HG02970 (cell line): ENCODE measurements around the gene WNT3.
"Not testable (repeated sequence)": the region's sequence is repeated elsewhere in the genome, so short reads cannot be mapped to it uniquely, and the experiment has no call there.

Source experiments
- ATAC-seq: cut with Tn5 transposase; IDR thresholded peaks from one replicate; pipeline ENCODE4 v1.9.1; 2021; ENCODE audit warnings: mild to moderate bottlenecking, moderate library complexity, moderate number of reproducible peaks; ENCODE audit not compliant: unreplicated experiment, low FRiP score

Gene WNT3

DNA sequence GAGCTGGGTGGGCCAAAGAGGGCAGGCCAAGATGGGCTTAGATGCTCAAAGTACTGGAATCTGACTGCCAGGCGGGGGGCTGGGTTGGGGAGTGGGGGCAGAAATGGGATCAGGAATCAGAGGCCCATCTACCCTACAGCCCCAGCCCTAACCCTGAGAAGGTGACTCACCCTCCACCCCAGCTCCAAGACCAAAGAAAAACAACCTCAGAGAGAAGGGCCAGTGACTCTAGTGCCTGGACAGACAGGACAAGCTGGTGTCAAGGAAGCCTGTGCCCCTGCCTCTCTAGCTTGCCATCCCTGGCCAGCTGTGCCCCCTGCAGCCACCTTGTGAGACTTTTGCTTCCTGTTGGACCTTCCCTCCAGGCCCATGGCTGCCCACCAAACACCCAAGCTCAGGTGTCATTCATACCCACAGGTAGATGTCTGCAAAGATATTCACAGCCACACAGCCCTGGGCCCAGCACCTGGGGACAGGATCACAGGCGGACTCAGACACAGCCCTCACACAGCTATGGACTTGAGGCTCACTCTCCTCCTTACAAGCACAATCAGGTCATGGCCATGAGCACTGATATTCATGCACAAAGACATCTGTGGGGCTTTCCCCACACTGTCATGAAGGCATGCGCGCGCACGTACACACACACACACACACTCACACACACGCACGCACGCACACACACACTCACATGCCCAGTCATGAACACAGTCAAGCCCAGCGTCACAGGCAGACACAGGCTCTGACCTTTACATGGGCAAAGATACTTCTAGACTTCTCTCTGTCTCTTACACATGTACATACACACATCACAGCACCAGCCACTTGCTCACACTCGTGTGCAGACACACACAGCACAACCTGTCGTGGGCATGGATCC lies 2.8 kb downstream of the WNT3 start:
- no peak for ATAC-seq

DNA sequence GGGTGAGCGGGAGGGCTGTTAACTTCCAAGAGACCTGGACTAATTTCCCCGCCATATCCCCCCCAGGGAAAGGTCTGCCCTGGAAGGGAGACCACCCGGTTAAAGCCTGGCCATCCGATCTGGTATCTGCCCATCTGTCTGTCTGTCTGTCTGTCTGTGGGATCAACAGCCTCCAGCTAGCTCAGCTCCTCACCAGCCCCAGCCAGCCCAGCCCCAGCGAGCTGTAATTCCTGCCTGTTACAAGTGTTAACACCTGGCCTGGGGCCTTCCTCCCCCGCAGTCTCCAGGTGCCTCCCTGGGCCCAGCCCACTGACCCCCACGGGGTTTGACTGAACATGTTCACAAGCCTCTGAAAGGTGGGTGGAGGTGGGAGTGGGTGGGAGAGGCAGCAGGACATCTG lies 4.0 kb downstream of the WNT3 start:
- no peak for ATAC-seq

DNA sequence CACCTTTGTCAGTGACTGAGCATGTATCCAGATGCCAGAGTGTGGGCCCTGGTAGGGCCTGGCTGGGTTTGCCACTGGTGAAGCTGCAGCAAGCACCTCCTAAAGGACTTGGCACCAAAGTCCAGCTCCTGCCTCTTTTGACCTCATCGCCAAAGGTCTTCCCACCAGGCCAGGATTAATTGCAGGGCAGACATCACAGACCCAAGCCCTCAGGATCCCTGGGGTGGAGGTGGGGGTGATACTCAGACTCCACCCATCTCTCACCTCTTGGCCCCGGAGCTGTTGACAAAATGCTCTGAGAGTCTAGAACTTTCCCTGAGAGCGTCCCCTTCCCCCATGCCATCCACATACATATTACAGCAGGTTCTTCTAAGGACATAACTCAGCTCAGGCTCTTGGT lies 4.6 kb downstream of the WNT3 start:
- ATAC-seq: no peak

DNA sequence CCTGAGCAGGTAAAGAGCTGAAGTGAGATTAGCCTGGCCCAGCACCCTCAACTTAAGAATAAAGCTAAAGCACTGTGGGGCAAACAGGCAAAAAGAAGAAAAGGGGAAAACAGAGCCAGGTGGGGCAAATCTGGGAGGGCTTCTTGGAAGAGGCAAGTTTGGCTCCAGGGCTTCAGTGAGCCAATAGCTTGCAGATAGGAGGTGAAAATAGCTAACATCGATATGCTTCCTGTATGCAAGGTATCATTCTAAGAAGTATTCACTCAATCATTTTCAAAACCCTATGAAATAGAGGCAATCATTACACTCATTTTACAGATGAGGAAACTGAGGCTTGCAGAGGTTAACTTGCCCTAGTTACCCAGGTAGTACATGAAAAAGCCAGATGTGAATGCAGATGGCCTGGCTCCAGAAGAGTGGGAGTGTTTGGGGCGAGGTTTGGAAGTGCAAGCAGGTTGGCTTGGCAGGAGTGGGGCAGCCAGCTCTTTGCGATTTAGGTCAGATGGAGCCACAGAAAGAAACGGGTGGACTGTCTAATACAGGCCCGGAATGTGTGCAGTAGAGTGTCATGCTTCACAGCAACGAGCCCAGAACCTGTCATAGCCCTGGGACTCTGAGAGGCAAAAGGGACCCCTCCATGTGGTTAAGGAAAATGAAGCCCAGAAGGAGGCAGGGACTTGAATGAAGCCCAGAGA lies 5.7 kb downstream of the WNT3 start:
- ATAC-seq: no peak

DNA sequence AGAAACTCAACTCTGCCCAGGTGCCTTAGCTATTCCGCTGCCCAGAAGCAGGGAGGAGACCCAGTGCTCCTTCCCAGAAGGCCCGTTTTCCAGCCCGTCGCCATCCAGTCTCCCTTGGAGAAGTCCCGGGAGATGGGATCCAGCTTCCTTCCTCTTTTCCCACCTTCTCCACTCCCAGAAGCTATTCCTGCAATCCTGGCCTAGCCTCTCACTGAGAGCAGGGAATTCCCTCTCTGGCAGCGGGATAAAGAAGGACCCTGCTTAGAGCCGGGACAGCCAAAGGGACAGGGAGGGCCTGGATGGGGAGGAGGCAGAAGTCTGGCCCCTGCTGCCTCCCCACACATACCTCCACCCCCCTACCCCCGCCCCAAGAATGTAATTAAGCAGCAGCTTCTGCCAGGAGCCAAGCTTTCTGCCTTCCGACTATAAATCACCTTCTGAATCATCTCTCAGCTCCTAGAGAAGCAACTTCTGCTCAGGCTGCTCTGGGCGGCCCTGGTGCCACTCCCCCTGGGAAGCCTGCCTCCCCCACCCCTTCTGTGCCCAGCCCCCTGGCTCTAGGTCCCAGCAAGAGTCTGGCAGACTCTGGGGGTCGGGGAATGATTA lies 6.4 kb downstream of the WNT3 start:
- ATAC-seq: no peak

DNA sequence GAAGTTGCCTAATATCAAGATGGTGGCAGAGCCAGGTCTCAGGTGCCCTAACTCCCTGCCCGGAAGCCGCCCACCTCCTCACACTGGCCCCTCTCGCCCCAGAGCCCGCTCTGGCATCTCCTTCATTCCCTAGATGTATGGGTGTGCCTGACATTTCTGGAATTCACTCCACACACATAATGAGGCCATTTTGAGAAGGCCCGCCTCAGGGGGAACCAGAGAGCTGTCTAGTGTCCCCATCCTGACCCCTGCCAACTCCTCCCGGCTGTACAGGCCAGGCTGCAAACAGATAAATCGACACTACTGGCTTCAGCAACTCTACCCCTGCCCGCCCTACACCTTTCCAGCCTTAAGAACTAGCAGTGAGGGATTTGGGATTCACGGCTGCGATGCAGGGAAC lies 7.7 kb downstream of the WNT3 start:
- no peak for ATAC-seq

DNA sequence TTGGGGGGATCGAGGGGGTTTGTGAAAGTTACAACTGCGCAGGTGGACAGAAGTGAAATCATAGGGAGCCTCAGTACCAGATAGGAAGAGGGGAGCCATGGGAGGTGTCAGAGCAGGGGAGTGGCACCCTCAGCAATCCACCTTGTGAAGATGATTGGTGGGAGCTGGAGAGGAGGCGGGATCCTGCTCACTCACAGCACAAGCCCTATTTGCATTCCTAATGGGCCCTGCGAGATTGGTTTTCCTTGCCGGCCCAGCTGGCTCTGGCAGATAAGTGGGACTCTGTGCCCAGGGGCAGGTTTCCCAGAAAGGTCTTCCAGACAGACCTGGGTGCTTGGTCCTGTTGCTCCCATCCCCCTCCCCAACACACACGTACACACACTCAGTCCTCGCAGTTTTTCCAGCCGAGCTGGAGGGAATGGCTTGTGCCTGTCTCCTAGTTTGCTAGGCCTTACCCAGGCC lies 9.4 kb downstream of the WNT3 start:
- no peak for ATAC-seq

DNA sequence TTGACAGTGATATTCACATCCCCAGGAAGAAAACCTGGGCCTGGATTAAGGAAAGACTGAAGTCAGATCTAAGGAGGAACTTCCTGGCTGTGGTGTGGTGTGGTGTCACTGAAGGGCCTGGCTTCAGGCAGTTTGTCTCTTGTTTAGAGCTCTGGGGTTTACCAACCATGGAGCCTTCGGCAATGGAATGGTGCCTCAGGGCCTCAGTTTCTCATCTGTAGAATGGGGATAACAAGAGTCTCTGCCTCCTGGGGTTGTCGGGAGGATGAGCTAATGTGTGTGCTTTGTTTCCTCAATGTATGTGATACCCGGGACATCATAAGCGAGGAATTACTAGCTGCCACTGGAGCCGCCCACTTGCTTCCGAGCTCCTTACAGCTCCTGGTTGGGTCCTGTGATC lies 12.7 kb downstream of the WNT3 start:
- no peak for ATAC-seq

DNA sequence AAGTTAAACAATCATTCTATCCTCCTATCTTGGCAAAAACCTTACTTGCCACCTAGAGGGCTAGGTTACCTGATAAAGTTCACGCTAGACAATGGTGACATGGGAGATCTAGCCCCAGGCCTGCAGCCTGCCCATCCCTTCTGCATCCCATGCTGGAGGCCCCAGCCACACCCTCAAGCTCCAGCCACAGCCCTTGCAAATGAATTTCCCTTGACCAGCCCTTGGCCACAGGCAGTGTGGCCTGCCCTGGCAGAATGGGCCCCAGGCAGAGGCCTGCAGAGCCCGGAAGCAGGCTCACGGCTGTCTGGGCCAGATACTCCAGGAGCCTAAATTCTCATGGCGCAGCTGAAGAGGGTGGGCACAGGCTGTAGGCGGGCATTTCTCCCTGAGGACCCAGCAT lies 14.9 kb downstream of the WNT3 start:
- ATAC-seq: no peak

DNA sequence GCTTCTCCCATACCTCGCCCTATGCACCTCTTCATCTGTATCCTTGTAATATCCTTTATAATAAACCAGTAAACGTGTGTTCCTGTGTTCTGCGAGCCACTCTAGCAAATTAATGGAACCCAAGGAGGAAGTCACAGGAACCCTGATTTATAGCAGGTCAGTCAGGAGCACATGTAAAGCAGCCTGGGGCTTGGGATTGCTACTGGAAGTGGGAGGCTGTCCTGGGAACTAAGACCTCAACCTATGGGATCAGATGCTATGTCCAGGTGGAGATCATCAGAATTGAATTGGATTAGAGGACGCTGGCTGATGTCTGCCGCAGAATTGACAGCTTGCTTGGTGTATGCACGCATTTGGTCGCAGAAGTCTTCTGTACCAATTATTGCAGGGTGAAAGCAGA lies 15.7 kb downstream of the WNT3 start:
- no peak for ATAC-seq

DNA sequence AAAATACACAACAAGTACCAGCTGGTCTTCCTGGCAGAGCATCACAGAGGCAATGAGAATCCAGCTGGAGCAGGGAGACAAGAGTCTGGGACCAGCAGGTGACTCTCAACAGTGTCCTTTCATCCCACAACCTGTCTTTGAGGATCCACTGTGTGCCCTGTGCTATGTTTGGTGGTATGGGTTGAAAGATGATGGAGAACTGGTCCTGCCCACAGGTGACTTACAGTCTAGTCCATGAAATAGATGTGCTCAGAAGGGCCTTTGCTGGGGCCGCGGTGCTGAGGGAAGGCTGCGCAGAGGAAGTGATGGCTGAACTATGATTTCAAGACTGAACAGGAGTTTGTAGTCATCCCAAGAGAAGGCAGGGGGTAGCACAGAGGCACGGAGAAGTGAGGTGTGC lies 17.9 kb downstream of the WNT3 start:
- no peak for ATAC-seq

DNA sequence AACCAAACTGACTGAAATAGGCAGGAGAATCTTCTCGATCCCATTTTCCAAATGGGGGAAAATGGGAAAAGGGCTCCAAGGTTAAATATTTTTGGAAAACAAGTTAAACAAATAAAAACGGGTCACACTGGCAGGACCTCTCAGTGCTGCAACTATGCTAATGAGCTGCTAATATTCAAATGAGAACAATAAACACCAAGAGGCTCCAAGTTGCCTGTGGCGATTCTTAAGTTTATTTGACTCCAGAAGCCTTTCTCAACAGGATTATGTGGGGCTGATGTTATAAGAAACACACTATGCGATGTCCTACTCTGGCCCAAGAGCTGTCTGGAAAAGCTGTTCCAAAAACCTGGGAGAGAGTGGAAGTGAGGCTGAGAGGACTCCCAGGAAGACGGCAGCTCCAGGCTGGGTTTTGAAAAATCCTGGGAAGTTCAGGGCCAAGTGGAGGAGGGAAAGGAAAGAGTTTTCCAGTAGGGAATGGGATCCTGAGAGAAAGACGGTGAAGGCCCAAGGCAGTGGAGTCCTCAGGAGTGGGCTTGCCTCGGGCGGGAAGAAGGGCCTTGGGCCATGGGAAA lies 21.4 kb downstream of the WNT3 start:
- ATAC-seq: no peak

DNA sequence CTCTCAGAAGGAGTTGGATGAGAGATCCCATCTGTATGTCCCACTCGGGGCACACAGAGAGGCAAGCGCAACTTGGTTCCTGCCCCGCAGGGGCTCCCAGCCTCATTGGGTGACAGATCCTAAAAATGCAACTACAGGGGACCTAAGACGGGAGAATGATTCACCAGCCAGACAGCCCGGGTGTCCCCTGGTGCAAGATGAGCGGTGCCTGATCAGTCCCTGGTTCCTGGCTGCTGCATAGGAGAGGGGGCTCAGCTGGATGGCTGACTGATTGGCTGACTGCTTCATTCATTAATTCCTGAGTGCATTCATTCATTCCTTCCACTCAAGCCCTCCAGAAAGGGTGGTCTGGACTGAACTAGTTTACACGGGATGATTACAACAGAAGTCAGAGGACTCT lies 22.0 kb downstream of the WNT3 start:
- no peak for ATAC-seq

DNA sequence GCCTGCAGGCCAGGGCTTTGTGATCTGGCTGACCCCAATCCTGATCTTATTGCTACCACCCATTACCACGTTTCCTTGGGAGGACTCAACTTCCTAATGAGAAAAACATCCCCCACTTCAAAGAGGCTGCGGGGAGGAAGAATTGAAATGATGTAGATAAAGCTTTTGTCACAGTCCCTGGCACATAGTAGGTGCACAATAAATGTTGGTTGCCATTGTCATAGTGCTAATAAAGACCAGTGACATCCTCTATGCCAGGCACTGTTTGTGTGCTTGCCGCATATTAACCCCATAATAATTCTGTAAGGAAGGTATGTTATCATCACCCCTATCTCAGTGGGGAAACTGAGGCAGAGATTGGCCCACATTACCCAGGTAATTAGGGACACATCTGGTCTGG lies 22.4 kb downstream of the WNT3 start:
- ATAC-seq: no peak

DNA sequence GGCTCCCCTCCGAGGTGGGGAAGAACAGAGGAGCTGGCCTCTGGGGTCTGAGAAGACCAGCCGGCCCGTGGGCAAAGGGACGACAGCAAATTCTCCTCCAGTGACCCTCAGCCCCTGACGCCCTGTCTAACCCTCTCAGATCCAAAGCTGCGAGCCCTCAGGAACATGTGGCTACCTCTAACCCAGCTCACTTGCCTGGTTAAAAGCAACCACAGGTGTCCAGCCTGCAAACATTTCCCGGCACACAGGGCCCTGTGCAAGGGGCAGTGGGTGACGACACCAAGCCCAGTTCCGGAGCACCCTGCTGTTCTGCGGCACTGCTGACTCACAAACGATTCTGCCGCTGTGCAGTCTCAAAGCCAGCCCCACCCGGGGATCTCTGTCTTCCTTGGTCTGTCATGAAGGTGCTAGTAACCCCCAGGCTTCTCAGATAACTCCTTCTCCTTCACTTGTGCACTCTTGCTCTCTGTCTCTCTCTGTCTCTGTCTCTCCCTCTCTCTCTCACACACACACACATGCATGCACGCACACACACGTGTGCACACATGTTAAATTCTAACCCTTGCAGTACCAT lies 23.0 kb downstream of the WNT3 start:
- no peak for ATAC-seq

DNA sequence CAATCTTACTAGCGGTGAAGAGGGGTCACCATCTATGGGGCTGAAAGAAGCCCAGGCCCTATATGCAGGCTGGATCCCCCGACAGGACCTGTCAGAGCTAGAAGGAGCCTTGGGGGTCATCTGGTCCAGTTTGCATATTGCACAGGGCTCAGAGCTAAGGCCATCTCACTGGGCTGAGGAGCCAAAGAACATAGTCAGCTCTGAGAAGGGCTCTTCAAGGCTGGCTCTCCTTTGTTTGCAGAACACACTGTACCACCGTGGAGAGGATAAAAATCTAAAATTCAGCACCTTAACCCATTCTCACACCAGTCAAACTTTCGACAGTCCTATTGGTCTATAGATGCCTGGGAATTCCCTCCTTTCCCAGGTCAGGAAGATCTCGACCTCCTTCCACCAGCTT lies 24.2 kb downstream of the WNT3 start:
- no peak for ATAC-seq

DNA sequence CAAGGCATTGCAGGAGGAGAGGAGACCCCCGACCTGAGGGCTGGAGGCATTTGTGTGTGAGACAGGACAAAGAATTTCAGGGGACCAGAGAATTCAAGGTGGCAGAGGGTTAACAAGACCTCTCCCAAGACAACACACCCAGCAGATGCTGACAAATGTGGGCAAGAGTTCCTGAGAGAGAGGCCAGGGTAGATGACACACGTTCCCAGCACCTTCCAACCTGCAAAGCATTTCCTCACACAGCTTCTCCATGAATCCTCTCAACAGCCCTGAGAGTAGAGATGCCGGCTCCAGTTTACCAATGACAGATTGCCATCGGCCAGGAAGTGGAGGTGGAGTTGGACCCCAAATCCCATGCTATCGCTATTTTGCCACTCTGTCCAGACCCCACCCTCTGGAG lies 25.0 kb downstream of the WNT3 start:
- no peak for ATAC-seq

DNA sequence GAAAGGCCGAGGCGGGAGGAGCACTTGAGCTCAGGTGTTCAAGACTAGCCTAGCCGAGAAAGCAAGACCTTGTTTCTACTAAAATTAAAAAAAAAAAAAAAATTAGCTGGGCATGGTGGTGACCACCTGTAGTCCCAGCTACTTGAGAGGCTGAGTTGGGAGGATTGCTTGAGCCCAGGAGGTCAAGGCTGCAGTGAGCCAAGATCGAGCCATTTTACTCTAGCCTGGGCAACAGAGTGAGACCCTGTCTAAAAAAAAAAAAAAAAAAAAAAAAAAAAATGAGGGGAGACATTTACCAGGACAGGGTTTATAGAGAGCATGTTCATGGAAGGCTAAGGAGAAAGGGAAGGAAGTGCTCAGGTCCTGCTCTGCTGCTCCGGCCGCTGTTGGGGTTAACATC lies 25.5 kb downstream of the WNT3 start:
- not testable (repeated sequence) for ATAC-seq

DNA sequence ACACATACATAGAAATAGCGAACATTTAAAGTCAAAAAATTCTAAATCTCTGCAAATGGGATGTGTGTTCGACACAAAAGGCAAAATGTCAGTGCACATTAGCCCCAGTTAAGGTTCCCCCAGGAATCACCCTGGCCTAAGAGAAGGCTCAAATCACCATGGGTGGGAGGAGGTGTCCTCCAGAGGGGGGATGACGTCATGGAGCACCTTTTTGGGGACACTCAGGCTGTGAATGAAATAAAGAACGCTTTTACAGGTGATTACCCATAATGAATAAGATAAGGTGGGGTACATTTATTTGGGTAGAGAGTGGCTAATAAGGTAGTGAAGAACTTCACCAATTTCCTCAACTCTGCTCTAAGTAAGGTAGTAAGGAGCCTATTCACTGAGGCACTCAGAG lies 26.4 kb downstream of the WNT3 start:
- no peak for ATAC-seq

DNA sequence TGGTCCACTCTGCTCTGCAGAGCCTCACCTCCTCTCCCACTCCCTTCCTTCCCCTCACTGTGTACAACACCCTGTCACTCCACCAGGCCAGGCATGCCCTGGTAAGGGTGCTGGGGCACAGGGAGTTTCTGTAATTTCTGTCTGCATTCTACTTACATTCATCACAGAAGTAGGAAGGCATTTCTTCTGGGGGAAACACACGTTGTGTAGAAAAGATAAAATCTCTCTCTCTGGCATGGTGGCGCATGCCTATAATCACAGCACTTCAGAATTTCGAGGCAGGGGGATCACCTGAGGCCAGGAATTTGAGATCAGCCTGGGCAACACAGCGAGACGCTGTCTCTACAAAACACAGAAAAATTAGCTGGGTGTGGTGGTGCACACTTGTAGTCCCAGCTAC lies 27.0 kb downstream of the WNT3 start:
- no peak for ATAC-seq

DNA sequence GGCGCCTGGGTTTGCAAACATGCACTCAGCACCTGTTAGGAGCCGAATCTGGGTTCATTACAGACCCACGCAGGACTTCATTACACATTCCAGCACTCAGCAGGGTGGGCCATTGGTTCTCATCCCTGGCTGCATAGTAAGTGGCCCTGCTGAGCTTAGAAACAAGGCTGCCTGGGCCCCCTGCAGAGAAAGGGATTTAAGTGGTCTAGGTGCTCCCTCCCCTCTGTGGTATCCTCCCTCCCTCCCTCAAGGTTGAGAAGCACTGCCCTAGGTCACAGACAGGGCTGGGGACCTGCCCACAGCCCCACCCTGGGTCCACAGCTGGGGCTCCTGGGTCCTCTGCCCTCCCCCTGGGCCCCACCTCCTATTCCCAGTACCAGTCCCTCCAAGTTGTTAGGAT lies 28.3 kb downstream of the WNT3 start:
- no peak for ATAC-seq
